HepG2 (cell line): ENCODE measurements around the gene EVA1C. TPM values are rescaled to one million over a fixed set of nuclear protein-coding genes. Genes with fewer than 3 reads are reported as not detected.

Experiments used
- ATAC-seq: fragments of 200-7000 bp; cut with Tn5 transposase; 3 replicates; pipeline ENCODE4 v1.9.1; 2020; ENCODE audit warnings: mild to moderate bottlenecking, moderate library complexity
- BruUV-seq: library from RNA; stranded (reverse); fragments of 400-500 nt; replicated peaks from 2 replicates; lab custom pipeline; 2021; lab: Mats Ljungman, UMichigan
- CTCF ChIA-PET: fragments of 300-600 bp; formaldehyde crosslinking; extraction: SDS; loops from one replicate; lab custom pipeline; 2021; ENCODE audit warnings: low total read pairs, inconsistent platforms, low intra/inter-chr PET ratio; lab: Yijun Ruan, JAX
- POLR2A ChIA-PET: fragments of 350-600 bp; sonication (Branson Sonifier 250); formaldehyde crosslinking; loops from one replicate; lab custom pipeline; 2020; ENCODE audit warnings: antibody characterized with exemption, inconsistent platforms; lab: Yijun Ruan, JAX
- DNase-seq: peaks from one replicate; pipeline ENCODE4 v3.0.0-alpha.2; 2015; ENCODE audit warnings: low spot score
- FAIRE-seq: peaks from 3 replicates; lab custom pipeline; 2011; peaks lifted over from hg19 to GRCh38; lab: Jason Lieb, UNC
- H2AFZ ChIP-seq: one replicate; pipeline ENCODE4 v1.6.1; 2011; ENCODE audit warnings: low read length, inconsistent platforms
- H3K27ac ChIP-seq: fragments of 300-600 bp; 3 replicates; pipeline ENCODE4 v1.8.0; 2011; ENCODE audit warnings: mixed run types, mild to moderate bottlenecking, mixed read lengths, low read length, inconsistent platforms; ENCODE audit not compliant: insufficient read depth; ENCODE audit errors: extremely low read length
- H3K27me3 ChIP-seq, 2 experiments: fragments of 200-600 bp in 1 of 2; 2 replicates in 1 of 2; 3 replicates in 1 of 2; pipeline versions ENCODE4 v1.6.0 to v1.8.0; 2011; ENCODE audit warnings: low read length in 2 of 2, mild to moderate bottlenecking in 2 of 2, moderate library complexity in 2 of 2, inconsistent platforms in 1 of 2; ENCODE audit not compliant: insufficient read depth in 2 of 2, control insufficient read depth in 1 of 2
- H3K36me3 ChIP-seq, 2 experiments: fragments of 200-600 bp in 1 of 2; replicated peaks in 1 of 2; 2 replicates in 1 of 2; 3 replicates in 1 of 2; pipeline versions ENCODE4 v1.5.1 to v1.8.0; 2011; ENCODE audit warnings: low read length in 2 of 2, inconsistent platforms in 1 of 2; ENCODE audit not compliant: insufficient read depth in 2 of 2, control insufficient read depth in 1 of 2
- H3K4me1 ChIP-seq: 2 replicates; pipeline ENCODE4 v1.5.1; 2012; ENCODE audit warnings: low read length, inconsistent platforms; ENCODE audit not compliant: insufficient read depth
- H3K4me2 ChIP-seq: 2 replicates; pipeline ENCODE4 v1.6.0; 2011; ENCODE audit warnings: low read depth, low read length, inconsistent platforms
- H3K4me3 ChIP-seq, 3 experiments: fragments of 200-600 bp in 1 of 3; sonication (generic), shearing (Covaris generic) in 1 of 3; replicated peaks in 1 of 3; 2 replicates each; pipeline ENCODE4 v1.5.1; 2011 to 2016; ENCODE audit warnings: low read length in 3 of 3, inconsistent platforms in 2 of 3, low read depth in 2 of 3, mild to moderate bottlenecking in 2 of 3, control low read depth in 1 of 3, mixed read lengths in 1 of 3; ENCODE audit not compliant: insufficient read depth in 1 of 3
- H3K79me2 ChIP-seq: one replicate; pipeline ENCODE4 v1.6.1; 2011; ENCODE audit warnings: low read length, inconsistent platforms; ENCODE audit not compliant: insufficient read depth
- H3K9ac ChIP-seq: 2 replicates; pipeline ENCODE4 v1.6.0; 2011; ENCODE audit warnings: mild to moderate bottlenecking, low read depth, low read length, inconsistent platforms; ENCODE audit not compliant: insufficient read depth
- H3K9me3 ChIP-seq: 2 replicates; pipeline ENCODE4 v1.5.1; 2012; ENCODE audit warnings: mild to moderate bottlenecking, low read length
- H4K20me1 ChIP-seq: 2 replicates; pipeline ENCODE4 v1.6.0; 2011; ENCODE audit warnings: inconsistent platforms, mild to moderate bottlenecking, low read length, moderate library complexity; ENCODE audit not compliant: insufficient read depth
- ADNP ChIP-seq: sonication (generic); formaldehyde crosslinking; IDR thresholded peaks from 2 replicates; pipeline ENCODE4 v1.4.0; 2020; ENCODE audit warnings: missing genetic modification reagents
- ATM ChIP-seq: fragments of 450-650 bp; IDR thresholded peaks from 2 replicates; pipeline ENCODE4 v1.7.1; 2017; ENCODE audit warnings: mild to moderate bottlenecking, borderline replicate concordance
- BHLHE40 ChIP-seq: IDR thresholded peaks from 2 replicates; pipeline ENCODE4 v1.6.1; 2011; ENCODE audit warnings: low read length, improper control_type of control experiment
- BRD4 ChIP-seq: sonication (generic); formaldehyde crosslinking; IDR thresholded peaks from 2 replicates; pipeline ENCODE4 v1.4.0; 2020; ENCODE audit warnings: missing genetic modification reagents
- CBX1 ChIP-seq: IDR thresholded peaks from one replicate; pipeline ENCODE4 v1.6.1; 2016; ENCODE audit warnings: antibody characterized with exemption, low read depth
- CCDC6 ChIP-seq: sonication (generic); formaldehyde crosslinking; IDR thresholded peaks from 2 replicates; pipeline ENCODE4 v1.8.1; 2022; ENCODE audit warnings: mild to moderate bottlenecking, missing genetic modification reagents, moderate library complexity
- KAT2B ChIP-seq: fragments of 150-350 bp; IDR thresholded peaks from 2 replicates; pipeline ENCODE4 v1.6.1; 2014; ENCODE audit warnings: low read depth, low read length, borderline replicate concordance
- MAZ ChIP-seq, 2 experiments: sonication (generic) in 1 of 2; formaldehyde crosslinking in 1 of 2; IDR thresholded peaks; 2 replicates each; pipeline versions ENCODE4 v1.5.0 to v1.6.1; 2012 to 2020; ENCODE audit warnings: low read depth in 2 of 2, mild to moderate bottlenecking in 2 of 2, borderline replicate concordance in 1 of 2, improper control_type of control experiment in 1 of 2, low read length in 1 of 2, missing genetic modification reagents in 1 of 2, moderate library complexity in 1 of 2
- PATZ1 ChIP-seq: sonication (generic); formaldehyde crosslinking; IDR thresholded peaks from 2 replicates; pipeline ENCODE4 v1.4.0; 2020; ENCODE audit warnings: missing genetic modification reagents
- PHF20 ChIP-seq: sonication (generic); formaldehyde crosslinking; IDR thresholded peaks from 2 replicates; pipeline ENCODE4 v1.5.0; 2020; ENCODE audit warnings: mild to moderate bottlenecking, missing genetic modification reagents
- TCF7 ChIP-seq: sonication (generic); IDR thresholded peaks from 2 replicates; pipeline ENCODE4 v1.6.1; 2016; ENCODE audit warnings: antibody characterized with exemption, low read depth
- WIZ ChIP-seq: sonication (generic); formaldehyde crosslinking; IDR thresholded peaks from 2 replicates; pipeline ENCODE4 v1.5.1; 2020; ENCODE audit warnings: mild to moderate bottlenecking, missing genetic modification reagents
- ZBTB1 ChIP-seq: sonication (generic); formaldehyde crosslinking; IDR thresholded peaks from 2 replicates; pipeline ENCODE4 v1.4.0; 2020; ENCODE audit warnings: missing genetic modification reagents, borderline replicate concordance
- ZC3H13 ChIP-seq: sonication (generic); formaldehyde crosslinking; IDR thresholded peaks from 2 replicates; pipeline ENCODE4 v1.8.1; 2023; ENCODE audit warnings: mild to moderate bottlenecking, missing genetic modification reagents, moderate library complexity
- ZMYM2 ChIP-seq: sonication (generic); formaldehyde crosslinking; IDR thresholded peaks from 2 replicates; pipeline ENCODE4 v1.8.0; 2022; ENCODE audit warnings: mild to moderate bottlenecking, missing genetic modification reagents
- ZNF354B ChIP-seq: sonication (generic); formaldehyde crosslinking; IDR thresholded peaks from 2 replicates; pipeline ENCODE4 v1.8.0; 2022; ENCODE audit warnings: mild to moderate bottlenecking, missing genetic modification reagents
- ZNF557 ChIP-seq: sonication (generic); formaldehyde crosslinking; IDR thresholded peaks from 2 replicates; pipeline ENCODE4 v1.4.0; 2020; ENCODE audit warnings: missing genetic modification reagents
- ZNF570 ChIP-seq: sonication (generic); formaldehyde crosslinking; IDR thresholded peaks from 2 replicates; pipeline ENCODE4 v1.4.0; 2020; ENCODE audit warnings: mild to moderate bottlenecking, missing genetic modification reagents, borderline replicate concordance
- ZNF629 ChIP-seq: sonication (generic); formaldehyde crosslinking; conservative IDR thresholded peaks from 2 replicates; pipeline ENCODE4 v1.5.0; 2020; ENCODE audit warnings: missing genetic modification reagents
- WGBS: methylation state at CpG from one replicate; pipeline ENCODE4 v1.1.6; 2017; ENCODE audit warnings: low lambda C conversion rate; 5-methylcytosine and 5-hydroxymethylcytosine counted together
- in situ Hi-C: cut with HindIII; loops from 2 replicates; pipeline ENCODE4 v1.10.0; 2017; ENCODE audit warnings: low pct_unique_long_range_greater_than_20kb; ENCODE audit not compliant: extremely low pct_ligation_motif_present
- intact Hi-C: fragments of 100-400 bp; cut with micrococcal nuclease; formaldehyde crosslinking; loops from one replicate; pipeline ENCODE4 v1.10.0; 2022; ENCODE audit not compliant: unreplicated experiment
- polyA plus RNA-seq, 8 experiments: library from polyadenylated mRNA; depleted of rRNA in 3 of 8; stranded (reverse) in 7 of 8; unstranded in 1 of 8; fragments of >200 nt; fragmentation: Illumina TruSeq in 4 of 8; extraction: Trizol in 4 of 8; gene quantifications; 2 replicates each; pipeline versions ENCODE4 v1.2.1 to v1.2.3, GENCODE V29; 2011 to 2016; ENCODE audit warnings: low read depth in 4 of 8, missing spikeins in 1 of 8, mixed read lengths in 1 of 8; ENCODE audit not compliant: insufficient read depth in 1 of 8
- total RNA-seq, 5 experiments: library from RNA; depleted of rRNA; stranded (reverse); fragments of >200 nt; fragmentation: Illumina TruSeq; extraction: Trizol; gene quantifications; 2 replicates each; pipeline ENCODE4 v1.2.3, GENCODE V29; 2016; ENCODE audit warnings: low read depth in 1 of 5

Gene EVA1C
- total and polyA plus RNA-seq, 2 of the 13 experiments (the other 11 are each of a cell fraction or from before 2014, with no cell fraction given), result 0.29 to 0.34 TPM

- TF ChIP-seq MAZ (IDR thresholded peaks at IDR 0.05; ENCODE audit: borderline replicate concordance, low read depth, low read length), result no peak
- no peak for TF ChIP-seq MAZ (CRISPR knock-in tag; IDR thresholded peaks at IDR 0.05; ENCODE audit: low read depth)
- TF ChIP-seq WIZ (CRISPR knock-in tag), result no peak
- no peak for TF ChIP-seq ZNF354B (CRISPR knock-in tag)
- peak; percentile 34; the same call in 1 of the 2 replicates for TF ChIP-seq BHLHE40
- TF ChIP-seq ZMYM2 (CRISPR knock-in tag), result no peak
Measured at GRCh38 chr21:32533053-32533452, 120.5 kb downstream of the EVA1C start (continued).

- H3K79me2 ChIP-seq, result no peaks in the 10 kb centered on the region
- peaks cover 42% of the 10 kb centered on the region for H3K4me1 ChIP-seq
- no peak overlapping the region for H3K4me2 ChIP-seq
- no peak overlapping the region for H3K9ac ChIP-seq
- no peak overlapping the region for H3K27ac ChIP-seq
- no peak overlapping the region for H3K4me3 ChIP-seq
- ChIA-PET POLR2A (no interaction called here), CTCF (no interaction called here)
- no peak for FAIRE-seq
- no peak overlapping the region for H2AFZ ChIP-seq
- 93% methylated on average over 7 of the region's 7 CpGs for WGBS
- no peaks in the 10 kb centered on the region for H3K36me3 ChIP-seq
- H3K27me3 ChIP-seq, result no peaks in the 10 kb centered on the region
- in situ Hi-C loops, result no loop called here
- no peak for DNase-seq
- no TSS peak for BruUV-seq
- intact Hi-C loops, result no loop called here
- no peak for TF ChIP-seq ATM
- peak; percentile 35; the same call in 1 of the 2 replicates for TF ChIP-seq ZNF629 (CRISPR knock-in tag)
- no peaks in the 10 kb centered on the region for H3K9me3 ChIP-seq
- no peaks in the 10 kb centered on the region for H4K20me1 ChIP-seq
- ATAC-seq, result no peak
Measured at GRCh38 chr21:32533611-32534010, 121.1 kb downstream of the EVA1C start.

GRCh38 chr21:32534113-32534512 is 121.6 kb downstream of the EVA1C start:
- no peak for FAIRE-seq
- TF ChIP-seq KAT2B (no peak), TCF7 (no peak), BRD4 (CRISPR knock-in tag) (no peak), ZNF570 (CRISPR knock-in tag) (no peak), PATZ1 (CRISPR knock-in tag) (no peak), PHF20 (CRISPR knock-in tag) (no peak), CBX1 (no peak), ZBTB1 (CRISPR knock-in tag) (no peak), CCDC6 (CRISPR knock-in tag) (no peak), ADNP (CRISPR knock-in tag) (no peak), ZC3H13 (CRISPR knock-in tag) (no peak), ZNF557 (CRISPR knock-in tag) (no peak)

More at GRCh38 chr21:32534113-32534512, 121.6 kb downstream of the EVA1C start:
- no peaks in the 10 kb centered on the region for H3K36me3 ChIP-seq
- H3K4me1 ChIP-seq, result peaks cover 42% of the 10 kb centered on the region
- ChIA-PET POLR2A (no interaction called here), CTCF (no interaction called here)
- H2AFZ ChIP-seq, result no peak overlapping the region
- no peak overlapping the region for H3K27ac ChIP-seq
- no peak overlapping the region for H3K9ac ChIP-seq
- H3K4me2 ChIP-seq, result no peak overlapping the region
- no peaks in the 10 kb centered on the region for H4K20me1 ChIP-seq
- DNase-seq (no peak), ATAC-seq (no peak)
- BruUV-seq, result no TSS peak
- H3K9me3 ChIP-seq, result no peaks in the 10 kb centered on the region
- 77% methylated on average over 8 of the region's 8 CpGs for WGBS
- in situ Hi-C loops, result no loop called here
- intact Hi-C loops, result no loop called here
- H3K4me3 ChIP-seq, result no peak overlapping the region
- no peaks in the 10 kb centered on the region for H3K79me2 ChIP-seq
- H3K27me3 ChIP-seq, result no peaks in the 10 kb centered on the region
